ENCODE results near the gene UBE2Q2.

The UBE2Q2 gene

GRCh38 chr15:75928680-75929608 is 85.7 kb downstream of the UBE2Q2 start:
- no peak for DNase-seq

- no peak for DNase-seq
Measured at GRCh38 chr15:75929799-75930565, 86.7 kb downstream of the UBE2Q2 start.

- DNase-seq = no peak
Measured at GRCh38 chr15:75930866-75931265, 87.6 kb downstream of the UBE2Q2 start.

GRCh38 chr15:75942464-75942863 is 99.2 kb downstream of the UBE2Q2 start:
- no peak for DNase-seq

- no peak for DNase-seq
Measured at GRCh38 chr15:75943246-75943645, 100.0 kb downstream of the UBE2Q2 start.

- no peak for DNase-seq
Measured at GRCh38 chr15:75943713-75944215, 100.5 kb downstream of the UBE2Q2 start.

- DNase-seq = no peak
Measured at GRCh38 chr15:75945953-75946352, 102.7 kb downstream of the UBE2Q2 start.

GRCh38 chr15:75947092-75947491 is 103.8 kb downstream of the UBE2Q2 start:
- DNase-seq = no peak

- DNase-seq = no peak
Measured at GRCh38 chr15:75948761-75949296, 105.6 kb downstream of the UBE2Q2 start.

Data from NCI-H1092 (cell line).